ENCODE data around the gene CACNA1H. TPM values are rescaled to one million over a fixed set of nuclear protein-coding genes. Genes with fewer than 3 reads are reported as not detected.
"Not testable (repeated sequence)": the region's sequence is repeated elsewhere in the genome, so short reads cannot be mapped to it uniquely, and the experiment has no call there.

The CACNA1H gene
- total RNA-seq, 4 donors from 2014 or later: 133 to 330 (median 173) TPM

DNA sequence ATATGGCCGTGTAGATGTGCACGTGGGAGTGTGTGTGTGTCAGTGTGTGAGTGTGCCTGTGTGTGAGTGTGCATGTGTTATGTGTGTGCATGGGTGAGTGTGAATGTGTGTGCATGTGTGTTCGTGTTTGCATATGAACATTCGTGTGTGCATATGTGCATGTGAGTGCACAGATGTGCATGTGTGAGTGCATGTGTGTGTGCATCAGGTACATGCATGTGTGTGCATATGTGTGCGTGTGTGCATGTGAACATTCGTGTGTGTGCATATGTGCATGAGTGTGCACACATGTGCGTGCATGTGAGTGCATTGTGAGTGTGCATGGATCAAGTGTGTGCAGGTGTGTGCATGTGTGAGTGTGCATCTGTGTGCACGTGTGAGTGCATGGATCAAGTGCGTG is 85.1 kb downstream of the CACNA1H start:
- Histone ChIP-seq H3K4me1 (no peaks in the 10 kb centered on the region), H3K9me3 (no peaks in the 10 kb centered on the region), H3K27ac (no peak overlapping the region), H3K36me3 (no peaks in the 10 kb centered on the region), H3K4me3 (no peak overlapping the region), H3K27me3 (peaks cover 20% of the 10 kb centered on the region)
- WGBS, 2 donors (ENCODE audit: low coverage in 1 of 2): 70 to 78% methylated on average over 5 to 8 of the region's 9 CpGs
- ATAC-seq: no peak
- TF ChIP-seq, protein P1, sequence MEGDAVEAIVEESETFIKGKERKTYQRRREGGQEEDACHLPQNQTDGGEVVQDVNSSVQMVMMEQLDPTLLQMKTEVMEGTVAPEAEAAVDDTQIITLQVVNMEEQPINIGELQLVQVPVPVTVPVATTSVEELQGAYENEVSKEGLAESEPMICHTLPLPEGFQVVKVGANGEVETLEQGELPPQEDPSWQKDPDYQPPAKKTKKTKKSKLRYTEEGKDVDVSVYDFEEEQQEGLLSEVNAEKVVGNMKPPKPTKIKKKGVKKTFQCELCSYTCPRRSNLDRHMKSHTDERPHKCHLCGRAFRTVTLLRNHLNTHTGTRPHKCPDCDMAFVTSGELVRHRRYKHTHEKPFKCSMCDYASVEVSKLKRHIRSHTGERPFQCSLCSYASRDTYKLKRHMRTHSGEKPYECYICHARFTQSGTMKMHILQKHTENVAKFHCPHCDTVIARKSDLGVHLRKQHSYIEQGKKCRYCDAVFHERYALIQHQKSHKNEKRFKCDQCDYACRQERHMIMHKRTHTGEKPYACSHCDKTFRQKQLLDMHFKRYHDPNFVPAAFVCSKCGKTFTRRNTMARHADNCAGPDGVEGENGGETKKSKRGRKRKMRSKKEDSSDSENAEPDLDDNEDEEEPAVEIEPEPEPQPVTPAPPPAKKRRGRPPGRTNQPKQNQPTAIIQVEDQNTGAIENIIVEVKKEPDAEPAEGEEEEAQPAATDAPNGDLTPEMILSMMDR (IDR thresholded peaks at IDR 0.05): no peak
- no peak for TF ChIP-seq POLR2AphosphoS5 (IDR thresholded peaks at IDR 0.05)
- no peak for TF ChIP-seq POLR2A (IDR thresholded peaks at IDR 0.05)
- no peak for TF ChIP-seq EP300 (IDR thresholded peaks at IDR 0.05)

DNA sequence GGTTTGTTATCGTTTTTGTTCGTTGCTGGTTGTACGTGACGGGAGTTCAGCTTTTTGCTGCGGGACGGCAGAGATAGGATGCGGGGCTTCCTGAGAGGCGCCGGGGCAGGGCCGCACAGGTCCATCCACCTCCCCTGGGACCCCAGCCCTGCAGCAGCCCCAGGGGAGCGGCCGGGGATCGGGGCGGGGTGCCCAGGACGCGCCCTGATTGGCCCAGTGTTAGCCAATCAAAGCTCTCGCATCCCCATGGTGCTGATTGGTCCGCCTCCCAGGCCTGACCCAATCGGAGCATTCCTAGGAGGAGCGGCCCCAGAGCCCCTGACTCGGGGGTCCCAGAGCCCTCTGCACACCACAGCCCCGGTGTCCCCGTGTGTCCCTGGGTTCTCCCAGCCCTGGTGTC is 86.0 kb downstream of the CACNA1H start:
- not testable (repeated sequence) for ATAC-seq, H3K9me3 ChIP-seq, H3K27ac ChIP-seq, H3K4me3 ChIP-seq, H3K36me3 ChIP-seq, H3K4me1 ChIP-seq
- peaks cover 22% of the 10 kb centered on the region for H3K27me3 ChIP-seq
- WGBS, 2 donors (ENCODE audit: low coverage in 1 of 2): 45% methylated on average over 6 of the region's 23 CpGs; no CpG with 5 or more reads in 1 of the 2 donors

DNA sequence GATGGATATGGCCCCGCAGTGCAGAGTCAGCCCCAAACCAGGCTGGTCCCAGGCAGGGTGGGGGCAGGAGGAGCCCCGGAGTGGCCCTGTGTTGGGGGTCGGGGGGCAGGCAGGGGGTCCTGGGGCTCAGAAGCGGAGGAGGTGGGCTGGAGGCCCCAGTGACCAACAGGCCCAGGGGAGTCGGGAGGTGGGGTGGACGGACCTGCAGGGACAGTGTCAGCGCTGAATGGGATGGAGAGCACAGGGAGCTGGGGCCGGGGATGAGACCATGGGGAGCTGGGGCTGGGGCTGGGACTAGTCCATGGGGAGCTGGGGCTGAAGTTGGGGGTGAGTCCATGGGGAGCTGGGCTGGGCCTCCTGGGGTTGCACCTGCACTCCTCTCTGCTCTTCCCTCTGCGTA is 86.7 kb downstream of the CACNA1H start:
- not testable (repeated sequence) for H3K9me3 ChIP-seq, H3K4me1 ChIP-seq, H3K36me3 ChIP-seq, H3K4me3 ChIP-seq, H3K27ac ChIP-seq, ATAC-seq
- H3K27me3 ChIP-seq: peaks cover 28% of the 10 kb centered on the region
- WGBS, 2 donors (ENCODE audit: low coverage in 1 of 2): no CpG with 5 or more reads among the region's 9 CpGs

DNA sequence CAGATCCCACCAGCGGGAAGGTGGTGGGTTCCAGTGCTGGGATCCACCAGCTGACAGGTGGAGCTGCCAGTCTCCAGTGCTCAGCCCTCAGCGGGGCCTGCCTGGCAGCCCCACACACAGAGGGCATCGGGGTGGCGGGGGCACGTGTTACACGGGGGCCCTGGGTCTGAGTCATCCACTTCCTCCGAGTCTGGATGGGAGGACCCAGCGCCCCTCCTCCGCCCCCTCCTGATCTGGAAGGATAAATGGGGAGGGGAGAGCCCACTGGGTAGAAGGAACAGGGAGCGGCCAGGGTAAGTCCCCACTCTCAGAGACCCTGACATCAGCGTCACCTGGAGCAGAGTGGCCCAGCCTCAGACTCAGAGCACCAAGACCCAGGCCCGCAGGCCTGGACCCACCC is 87.5 kb downstream of the CACNA1H start, which contains the start of gene TPSAB1:
Gene TPSAB1, plus strand, starts transcription at position 270 of the 400 bp plus-strand sequence. CDS start 234 bp downstream, outside the sequence.
- H3K36me3 ChIP-seq, H3K27ac ChIP-seq, ATAC-seq, H3K9me3 ChIP-seq, H3K4me3 ChIP-seq, H3K4me1 ChIP-seq: not testable (repeated sequence)
- no CpG with 5 or more reads among the region's 12 CpGs for WGBS, 2 donors (ENCODE audit: low coverage in 1 of 2)
- H3K27me3 ChIP-seq: peaks cover 37% of the 10 kb centered on the region

DNA sequence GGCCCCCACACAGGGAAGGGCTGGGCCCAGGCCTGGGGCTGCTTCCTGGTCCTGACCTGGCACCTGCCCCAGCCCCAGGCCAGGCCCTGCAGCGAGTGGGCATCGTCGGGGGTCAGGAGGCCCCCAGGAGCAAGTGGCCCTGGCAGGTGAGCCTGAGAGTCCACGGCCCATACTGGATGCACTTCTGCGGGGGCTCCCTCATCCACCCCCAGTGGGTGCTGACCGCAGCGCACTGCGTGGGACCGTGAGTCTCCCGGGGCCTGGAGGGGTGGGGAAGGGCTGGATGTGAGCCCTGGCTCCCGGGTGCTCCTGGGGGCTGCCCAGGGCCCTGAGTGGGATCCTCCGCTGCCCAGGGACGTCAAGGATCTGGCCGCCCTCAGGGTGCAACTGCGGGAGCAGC is 88.2 kb downstream of the CACNA1H start:
- H3K36me3 ChIP-seq, H3K27ac ChIP-seq, H3K4me1 ChIP-seq, H3K9me3 ChIP-seq, H3K4me3 ChIP-seq, ATAC-seq: not testable (repeated sequence)
- no CpG with 5 or more reads among the region's 15 CpGs for WGBS, 2 donors (ENCODE audit: low coverage in 1 of 2)
- peaks cover 43% of the 10 kb centered on the region for H3K27me3 ChIP-seq

DNA sequence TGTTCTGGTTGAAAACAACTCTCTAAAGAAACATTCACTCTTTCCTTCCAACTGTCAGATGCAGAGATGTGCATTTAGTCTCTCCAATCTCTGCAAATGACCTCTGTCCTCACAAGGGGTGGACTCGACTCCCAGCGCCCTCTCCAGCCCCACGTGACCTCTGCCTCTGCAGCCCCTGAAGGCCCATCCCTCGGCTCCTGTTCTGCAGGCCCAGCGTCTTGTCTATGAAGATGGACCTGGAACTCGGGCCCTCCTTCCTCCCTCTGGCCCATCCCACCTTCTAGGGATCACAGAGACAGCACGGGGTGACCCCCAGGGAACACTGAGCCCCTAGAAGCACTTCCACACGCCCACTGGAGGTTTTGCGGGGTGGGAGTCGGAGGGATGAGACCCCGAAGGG is 90.5 kb downstream of the CACNA1H start:
- not testable (repeated sequence) for H3K27ac ChIP-seq, ATAC-seq, H3K36me3 ChIP-seq, H3K9me3 ChIP-seq, H3K4me1 ChIP-seq, H3K4me3 ChIP-seq
- peaks cover 49% of the 10 kb centered on the region for H3K27me3 ChIP-seq
- 58% methylated on average over 4 of the region's 11 CpGs; no CpG with 5 or more reads in 1 of the 2 donors for WGBS, 2 donors (ENCODE audit: low coverage in 1 of 2)

DNA sequence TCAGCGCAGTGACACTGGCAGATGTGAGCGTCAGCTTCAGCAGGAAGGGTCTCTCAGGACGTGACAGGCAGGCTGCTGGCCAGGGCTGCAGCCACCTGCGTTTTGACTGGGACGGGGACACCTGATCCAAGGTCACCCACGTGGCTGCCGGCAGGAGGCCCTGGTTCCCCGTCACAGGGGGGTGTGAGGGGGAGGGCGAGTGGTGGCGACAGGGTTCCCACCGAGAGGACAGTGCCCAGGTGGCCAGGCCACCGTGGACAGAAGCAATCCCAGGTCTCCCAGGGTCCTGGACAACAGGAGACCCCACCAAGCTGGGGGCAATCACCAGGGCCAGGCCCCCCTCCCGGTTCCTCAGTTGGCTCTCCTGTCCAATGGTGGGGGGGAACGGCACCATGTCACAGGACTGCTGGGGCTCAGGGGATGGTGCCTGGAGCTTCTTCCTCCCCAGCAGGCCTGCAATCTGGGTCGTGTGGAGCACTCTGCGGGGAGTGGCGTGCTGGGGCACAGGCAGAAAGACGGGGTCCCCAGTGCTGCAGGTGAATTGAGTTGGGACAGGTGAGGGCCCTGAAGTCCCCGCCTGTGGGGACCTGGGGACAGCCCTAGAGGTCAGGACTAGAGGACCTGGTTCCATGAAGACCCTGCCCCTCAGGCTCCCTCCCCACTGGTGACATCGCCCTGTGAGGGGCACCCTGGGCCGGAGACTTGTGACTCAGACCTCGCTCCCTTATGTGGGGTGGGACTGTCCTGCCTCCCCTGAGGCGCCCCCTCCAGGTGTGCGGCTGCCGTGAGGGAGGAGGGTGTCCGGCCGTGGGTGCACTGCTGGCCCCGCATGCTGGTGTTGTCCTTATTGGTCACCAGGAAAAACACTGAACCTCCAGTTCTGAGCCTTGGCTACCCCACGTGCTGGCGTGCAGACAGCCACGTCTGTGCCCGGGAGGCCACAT is 91.3 kb downstream of the CACNA1H start:
- H3K9me3 ChIP-seq, H3K4me1 ChIP-seq, H3K4me3 ChIP-seq, H3K27ac ChIP-seq, H3K36me3 ChIP-seq, ATAC-seq: not testable (repeated sequence)
- WGBS, 2 donors (ENCODE audit: low coverage in 1 of 2): no CpG with 5 or more reads among the region's 32 CpGs
- peaks cover 50% of the 10 kb centered on the region for H3K27me3 ChIP-seq

DNA sequence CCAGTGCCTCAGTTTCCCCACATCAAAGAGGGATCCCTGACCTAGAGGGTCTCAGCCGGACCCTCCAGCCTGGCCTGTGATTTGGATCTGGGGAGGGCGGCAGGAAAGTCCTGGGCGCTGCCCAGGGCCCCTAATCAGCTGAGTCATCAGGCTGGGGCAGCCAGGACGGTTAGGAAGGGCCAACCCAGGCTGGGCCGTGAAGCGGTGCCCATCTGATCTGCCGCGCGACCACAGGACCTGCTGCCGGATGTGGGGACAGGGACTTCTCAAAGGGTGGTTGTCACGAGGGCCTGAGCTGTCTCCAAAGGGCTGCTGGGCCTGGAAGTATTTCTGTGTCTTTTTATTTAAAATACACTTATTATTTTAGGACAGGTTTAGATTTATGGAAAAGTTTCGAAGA is 92.0 kb downstream of the CACNA1H start:
- no peak for ATAC-seq
- Histone ChIP-seq H3K36me3 (no peaks in the 10 kb centered on the region), H3K4me1 (no peaks in the 10 kb centered on the region), H3K4me3 (no peak overlapping the region), H3K27me3 (peaks cover 45% of the 10 kb centered on the region), H3K9me3 (no peaks in the 10 kb centered on the region), H3K27ac (no peak overlapping the region)
- WGBS, 2 donors (ENCODE audit: low coverage in 1 of 2): 79% methylated on average over 3 of the region's 12 CpGs; no CpG with 5 or more reads in 1 of the 2 donors
- TF ChIP-seq POLR2AphosphoS5 (IDR thresholded peaks at IDR 0.05): no peak
- TF ChIP-seq EP300 (IDR thresholded peaks at IDR 0.05): no peak
- no peak for TF ChIP-seq POLR2A (IDR thresholded peaks at IDR 0.05)
- TF ChIP-seq, protein P1 (IDR thresholded peaks at IDR 0.05): no peak
